Measurements from ENCODE around the gene CLEC17A.
"Not testable (repeated sequence)": the region's sequence is repeated elsewhere in the genome, so short reads cannot be mapped to it uniquely, and the experiment has no call there.

The CLEC17A gene

GRCh38 chr19:14582894-14583340 lies at the start of gene CLEC17A:
TSS of gene CLEC17A (plus strand) at chr19:14583084. CDS start at chr19:14583161, 77 bp downstream.
- DNase-seq (ENCODE audit: low read depth in 2 of 2), result no peak

GRCh38 chr19:14533450-14533849 lies 49.4 kb upstream of the CLEC17A start:
- DNase-seq (ENCODE audit: low read depth in 2 of 2), result no peak

GRCh38 chr19:14536926-14537692 lies 45.8 kb upstream of the CLEC17A start:
- no peak for DNase-seq (ENCODE audit: low read depth in 2 of 2)

GRCh38 chr19:14540741-14541525 lies 42.0 kb upstream of the CLEC17A start:
- DNase-seq (ENCODE audit: low read depth in 2 of 2), result no peak

- not testable (repeated sequence) for DNase-seq (ENCODE audit: low read depth in 2 of 2)
Observed at GRCh38 chr19:14541979-14542378, 40.9 kb upstream of the CLEC17A start.

- no peak for DNase-seq (ENCODE audit: low read depth in 2 of 2)
Observed at GRCh38 chr19:14542711-14543328, 40.1 kb upstream of the CLEC17A start.

- DNase-seq (ENCODE audit: low read depth in 2 of 2), result no peak
Observed at GRCh38 chr19:14544047-14544446, 38.8 kb upstream of the CLEC17A start.

GRCh38 chr19:14544977-14545715 lies 37.7 kb upstream of the CLEC17A start:
- no peak for DNase-seq (ENCODE audit: low read depth in 2 of 2)

GRCh38 chr19:14545716-14546082 lies 37.2 kb upstream of the CLEC17A start:
- no peak for DNase-seq (ENCODE audit: low read depth in 2 of 2)

GRCh38 chr19:14550201-14550754 lies 32.6 kb upstream of the CLEC17A start:
- DNase-seq (ENCODE audit: low read depth in 2 of 2), result no peak

- peak; percentile 41 to 46 for DNase-seq (ENCODE audit: low read depth in 2 of 2)
Observed at GRCh38 chr19:14551134-14552005, 31.5 kb upstream of the CLEC17A start.

GRCh38 chr19:14552006-14552360 lies 30.9 kb upstream of the CLEC17A start:
- not testable (repeated sequence) for DNase-seq (ENCODE audit: low read depth in 2 of 2)

- no peak for DNase-seq (ENCODE audit: low read depth in 2 of 2)
Observed at GRCh38 chr19:14553042-14553938, 29.6 kb upstream of the CLEC17A start.

- DNase-seq (ENCODE audit: low read depth in 2 of 2), result no peak
Observed at GRCh38 chr19:14553939-14554243, 29.0 kb upstream of the CLEC17A start.

- DNase-seq (ENCODE audit: low read depth in 2 of 2), result no peak
Observed at GRCh38 chr19:14554382-14554812, 28.5 kb upstream of the CLEC17A start.

GRCh38 chr19:14555918-14556661 lies 26.8 kb upstream of the CLEC17A start:
- DNase-seq (ENCODE audit: low read depth in 2 of 2), result no peak

GRCh38 chr19:14556662-14557188 lies 26.2 kb upstream of the CLEC17A start:
- peak; percentile 41 to 44 for DNase-seq (ENCODE audit: low read depth in 2 of 2)

GRCh38 chr19:14558370-14559066 lies 24.4 kb upstream of the CLEC17A start:
- DNase-seq (ENCODE audit: low read depth in 2 of 2), result no peak
